ENCODE data around the gene HS3ST3B1. TPM values are rescaled to one million over a fixed set of nuclear protein-coding genes. Genes with fewer than 3 reads are reported as not detected.
A peak's percentile ranks its signal among the peaks of the same experiment; 100 is the strongest.

The HS3ST3B1 gene
- polyA plus RNA-seq, 4 donors: 0.91 to 29.7 (median 28.2) TPM

- no peak for DNase-seq (ENCODE audit: low read depth in 4 of 4, low spot score in 3 of 4)
Observed at GRCh38 chr17:14302431-14303099, 1.7 kb downstream of the HS3ST3B1 start.

- DNase-seq (ENCODE audit: low read depth in 4 of 4, low spot score in 3 of 4): no peak
Observed at GRCh38 chr17:14303343-14304221, 2.7 kb downstream of the HS3ST3B1 start.

GRCh38 chr17:14304222-14304772 lies 3.4 kb downstream of the HS3ST3B1 start:
- DNase-seq (ENCODE audit: low read depth in 4 of 4, low spot score in 3 of 4): no peak

GRCh38 chr17:14304773-14305517 lies 4.1 kb downstream of the HS3ST3B1 start:
- DNase-seq (ENCODE audit: low read depth in 4 of 4, low spot score in 3 of 4): no peak

GRCh38 chr17:14305785-14306496 lies 5.1 kb downstream of the HS3ST3B1 start:
- no peak for DNase-seq (ENCODE audit: low read depth in 4 of 4, low spot score in 3 of 4)

- no peak for DNase-seq (ENCODE audit: low read depth in 4 of 4, low spot score in 3 of 4)
Observed at GRCh38 chr17:14306596-14306995, 5.7 kb downstream of the HS3ST3B1 start.

GRCh38 chr17:14307560-14308024 lies 6.7 kb downstream of the HS3ST3B1 start:
- no peak for DNase-seq (ENCODE audit: low read depth in 4 of 4, low spot score in 3 of 4)

- DNase-seq (ENCODE audit: low read depth in 4 of 4, low spot score in 3 of 4): no peak
Observed at GRCh38 chr17:14308636-14308964, 7.7 kb downstream of the HS3ST3B1 start.

- peak; percentile 84 to 87 (median 84) for DNase-seq (ENCODE audit: low read depth in 4 of 4, low spot score in 3 of 4)
Observed at GRCh38 chr17:14308965-14309879, 8.3 kb downstream of the HS3ST3B1 start.

- DNase-seq (ENCODE audit: low read depth in 4 of 4, low spot score in 3 of 4): no peak
Observed at GRCh38 chr17:14310101-14310500, 9.2 kb downstream of the HS3ST3B1 start.

GRCh38 chr17:14310605-14311004 lies 9.7 kb downstream of the HS3ST3B1 start:
- DNase-seq (ENCODE audit: low read depth in 4 of 4, low spot score in 3 of 4): no peak

- DNase-seq (ENCODE audit: low read depth in 4 of 4, low spot score in 3 of 4): no peak
Observed at GRCh38 chr17:14311186-14311705, 10.4 kb downstream of the HS3ST3B1 start.

- DNase-seq (ENCODE audit: low read depth in 4 of 4, low spot score in 3 of 4): no peak
Observed at GRCh38 chr17:14311981-14312380, 11.1 kb downstream of the HS3ST3B1 start.

GRCh38 chr17:14312522-14312921 lies 11.6 kb downstream of the HS3ST3B1 start:
- no peak for DNase-seq (ENCODE audit: low read depth in 4 of 4, low spot score in 3 of 4)

- DNase-seq (ENCODE audit: low read depth in 4 of 4, low spot score in 3 of 4): no peak
Observed at GRCh38 chr17:14316126-14316832, 15.4 kb downstream of the HS3ST3B1 start.

- DNase-seq (ENCODE audit: low read depth in 4 of 4, low spot score in 3 of 4): no peak
Observed at GRCh38 chr17:14317383-14317782, 16.5 kb downstream of the HS3ST3B1 start.

GRCh38 chr17:14318109-14318917 lies 17.4 kb downstream of the HS3ST3B1 start:
- DNase-seq (ENCODE audit: low read depth in 4 of 4, low spot score in 3 of 4): no peak

- no peak for DNase-seq (ENCODE audit: low read depth in 4 of 4, low spot score in 3 of 4)
Observed at GRCh38 chr17:14318918-14319205, 18.0 kb downstream of the HS3ST3B1 start.

Measured in left renal pelvis (tissue), 4 donors.